LHCN-M2 (cell line): ENCODE data around the gene SPATS2. TPM values are rescaled to one million over a fixed set of nuclear protein-coding genes. Genes with fewer than 3 reads are reported as not detected.
A peak's percentile ranks its signal among the peaks of the same experiment; 100 is the strongest.

ENCODE experiments used
- DNase-seq: peaks from one replicate; pipeline ENCODE4 v3.0.0-alpha.2; 2012; ENCODE audit warnings: low read depth
- total RNA-seq: library from RNA; depleted of rRNA; stranded (reverse); fragments of >200 nt; gene quantifications from 2 replicates; pipeline ENCODE4 v1.2.3, GENCODE V29; 2014

SPATS2 gene
- total RNA-seq, 1 experiment from 2014 or later, result 27.6 TPM

- peak; percentile 22 for DNase-seq
These were observed 186.3 kb downstream of the SPATS2 start for GRCh38 chr12:49553512-49554088.

GRCh38 chr12:49554266-49554665 lies 187.0 kb downstream of the SPATS2 start:
- DNase-seq, result no peak

GRCh38 chr12:49555631-49556390 lies 188.5 kb downstream of the SPATS2 start:
- no peak for DNase-seq

GRCh38 chr12:49556391-49557186 lies 189.3 kb downstream of the SPATS2 start:
- DNase-seq, result no peak

- no peak for DNase-seq
These were observed 190.1 kb downstream of the SPATS2 start for GRCh38 chr12:49557187-49557916.

GRCh38 chr12:49557917-49558215 lies 190.6 kb downstream of the SPATS2 start:
- no peak for DNase-seq

- DNase-seq, result no peak
These were observed 191.3 kb downstream of the SPATS2 start for GRCh38 chr12:49558526-49558925.

- DNase-seq, result no peak
These were observed 191.9 kb downstream of the SPATS2 start for GRCh38 chr12:49559011-49559675.

GRCh38 chr12:49560695-49561094 lies 193.4 kb downstream of the SPATS2 start:
- no peak for DNase-seq

- DNase-seq, result no peak
These were observed 195.0 kb downstream of the SPATS2 start for GRCh38 chr12:49562233-49562632.

GRCh38 chr12:49562831-49563230 lies 195.6 kb downstream of the SPATS2 start:
- no peak for DNase-seq

GRCh38 chr12:49563951-49564685 lies 196.9 kb downstream of the SPATS2 start:
- no peak for DNase-seq

GRCh38 chr12:49564686-49565405 lies 197.6 kb downstream of the SPATS2 start:
- no peak for DNase-seq

GRCh38 chr12:49565406-49566265 lies 198.4 kb downstream of the SPATS2 start:
- DNase-seq, result no peak

- DNase-seq, result no peak
These were observed 199.1 kb downstream of the SPATS2 start for GRCh38 chr12:49566361-49566760.

- no peak for DNase-seq
These were observed 200.0 kb downstream of the SPATS2 start for GRCh38 chr12:49567302-49567610.

- peak; percentile 85 for DNase-seq
These were observed 200.6 kb downstream of the SPATS2 start, which contains the start of gene MCRS1 for GRCh38 chr12:49567611-49568441. Gene MCRS1, minus strand, starts transcription at chr12:49568142. Its CDS starts 1,411 bp downstream, at chr12:49566731.
